Measurements from ENCODE around the gene PARD3B. TPM values are rescaled to one million over a fixed set of nuclear protein-coding genes. Genes with fewer than 3 reads are reported as not detected.

Gene PARD3B
- total RNA-seq, 4 donors from 2014 or later: 32.6 to 65.7 (median 38.6) TPM

GRCh38 chr2:205637779-205638503 lies 1092.7 kb downstream of the PARD3B start:
- Histone ChIP-seq H3K4me1 (no peaks in the 10 kb centered on the region), H3K4me3 (no peak overlapping the region), H3K9me3 (no peaks in the 10 kb centered on the region), H3K27ac (no peak overlapping the region), H3K36me3 (no peaks in the 10 kb centered on the region), H3K27me3 (no peaks in the 10 kb centered on the region)
- TF ChIP-seq POLR2A (IDR thresholded peaks at IDR 0.05): no peak
- TF ChIP-seq POLR2AphosphoS5 (IDR thresholded peaks at IDR 0.05): no peak
- TF ChIP-seq CTCF (IDR thresholded peaks at IDR 0.05): no peak
- TF ChIP-seq EP300 (IDR thresholded peaks at IDR 0.05; ENCODE audit: low read depth): no peak
- in situ Hi-C loops (cut with MboI; ENCODE audit: low pct_ligation_motif_present in 1 of 4, low pct_unique_long_range_greater_than_20kb in 1 of 4, low sequenced_read_pairs in 3 of 4): no loop called here
- DNase-seq: no peak
- 69 to 75% methylated on average over 2 to 6 of the region's 6 CpGs for WGBS, 2 donors (ENCODE audit: low coverage in 1 of 2)
- intact Hi-C loops (cut with DNase I; ENCODE audit: low total_unique reads): no loop called here

GRCh38 chr2:205640716-205641115 lies 1095.4 kb downstream of the PARD3B start:
- H3K27ac ChIP-seq: no peak overlapping the region
- 68 to 73% methylated on average over 4 of the region's 4 CpGs for WGBS, 2 donors (ENCODE audit: low coverage in 1 of 2)
- DNase-seq: no peak
- no peaks in the 10 kb centered on the region for H3K4me1 ChIP-seq
- intact Hi-C loops (cut with DNase I; ENCODE audit: low total_unique reads): no loop called here
- no peak for TF ChIP-seq POLR2A (IDR thresholded peaks at IDR 0.05)
- TF ChIP-seq CTCF (IDR thresholded peaks at IDR 0.05): no peak
- TF ChIP-seq EP300 (IDR thresholded peaks at IDR 0.05; ENCODE audit: low read depth): no peak
- in situ Hi-C loops (cut with MboI; ENCODE audit: low pct_ligation_motif_present in 1 of 4, low pct_unique_long_range_greater_than_20kb in 1 of 4, low sequenced_read_pairs in 3 of 4): no loop called here
- no peaks in the 10 kb centered on the region for H3K9me3 ChIP-seq
- H3K4me3 ChIP-seq: no peak overlapping the region
- no peaks in the 10 kb centered on the region for H3K36me3 ChIP-seq
- no peaks in the 10 kb centered on the region for H3K27me3 ChIP-seq

- no peak for DNase-seq
- H3K27ac ChIP-seq: no peak overlapping the region
- intact Hi-C loops (cut with DNase I; ENCODE audit: low total_unique reads): no loop called here
- in situ Hi-C loops (cut with MboI; ENCODE audit: low pct_ligation_motif_present in 1 of 4, low pct_unique_long_range_greater_than_20kb in 1 of 4, low sequenced_read_pairs in 3 of 4): no loop called here
- H3K4me1 ChIP-seq: no peaks in the 10 kb centered on the region
- H3K27me3 ChIP-seq: no peaks in the 10 kb centered on the region
- TF ChIP-seq EP300 (IDR thresholded peaks at IDR 0.05; ENCODE audit: low read depth): no peak
- TF ChIP-seq POLR2AphosphoS5 (IDR thresholded peaks at IDR 0.05): no peak
- no peak for TF ChIP-seq CTCF (IDR thresholded peaks at IDR 0.05)
- TF ChIP-seq POLR2A (IDR thresholded peaks at IDR 0.05): no peak
- no peaks in the 10 kb centered on the region for H3K9me3 ChIP-seq
- no peak overlapping the region for H3K4me3 ChIP-seq
- 65% methylated on average over 5 to 6 of the region's 6 CpGs for WGBS, 2 donors (ENCODE audit: low coverage in 1 of 2)
- no peaks in the 10 kb centered on the region for H3K36me3 ChIP-seq
Measured at GRCh38 chr2:205642599-205643356, 1097.5 kb downstream of the PARD3B start.

- Histone ChIP-seq H3K27ac (no peak overlapping the region), H3K9me3 (no peaks in the 10 kb centered on the region), H3K36me3 (no peaks in the 10 kb centered on the region), H3K27me3 (no peaks in the 10 kb centered on the region), H3K4me1 (no peaks in the 10 kb centered on the region), H3K4me3 (no peak overlapping the region)
- in situ Hi-C loops (cut with MboI; ENCODE audit: low pct_ligation_motif_present in 1 of 4, low pct_unique_long_range_greater_than_20kb in 1 of 4, low sequenced_read_pairs in 3 of 4) (no loop called here), intact Hi-C loops (cut with DNase I; ENCODE audit: low total_unique reads) (no loop called here)
- no peak for DNase-seq
- TF ChIP-seq CTCF (IDR thresholded peaks at IDR 0.05) (no peak), EP300 (IDR thresholded peaks at IDR 0.05; ENCODE audit: low read depth) (no peak)
- WGBS, 2 donors (ENCODE audit: low coverage in 1 of 2): 77 to 83% methylated on average over 10 of the region's 10 CpGs
Measured at GRCh38 chr2:205643391-205643885, 1098.2 kb downstream of the PARD3B start.

Measured in transverse colon (tissue), 4 donors.